H1 (cell line): ENCODE results near the gene MPV17.

Experiments used
- BACH1 ChIP-seq: IDR thresholded peaks from 2 replicates; pipeline ENCODE4 v1.6.1; 2012; ENCODE audit warnings: low read length, improper control_type of control experiment
- CEBPB ChIP-seq: IDR thresholded peaks from 2 replicates; pipeline ENCODE4 v1.6.1; 2012; ENCODE audit warnings: low read depth, low read length
- CREB1 ChIP-seq: IDR thresholded peaks from 2 replicates; pipeline ENCODE4 v1.6.1; 2012; ENCODE audit warnings: inconsistent platforms
- CTCF ChIP-seq, 3 experiments: IDR thresholded peaks; 1 replicate in 2 of 3; 2 replicates in 1 of 3; pipeline versions ENCODE4 v1.5.1 to v1.6.1; 2011; ENCODE audit warnings: low read length in 3 of 3, mild to moderate bottlenecking in 3 of 3, inconsistent platforms in 2 of 3, low read depth in 1 of 3, moderate library complexity in 1 of 3; ENCODE audit not compliant: insufficient read depth in 1 of 3; ENCODE audit errors: control extremely low read depth in 1 of 3
- EP300 ChIP-seq, 2 experiments: IDR thresholded peaks; 1 replicate in 1 of 2; 2 replicates in 1 of 2; pipeline ENCODE4 v1.6.1; 2011 to 2012; ENCODE audit warnings: low read depth in 2 of 2, low read length in 2 of 2, mild to moderate bottlenecking in 2 of 2, borderline replicate concordance in 1 of 2, inconsistent platforms in 1 of 2, moderate library complexity in 1 of 2
- EZH2 ChIP-seq: fragments of 200-600 bp; sonication (generic); IDR thresholded peaks from 2 replicates; pipeline ENCODE4 v1.7.1; 2012; ENCODE audit warnings: low read depth, mild to moderate bottlenecking, moderate library complexity, low read length, inconsistent platforms; ENCODE audit not compliant: severe bottlenecking
- NRF1 ChIP-seq: IDR thresholded peaks from 2 replicates; pipeline ENCODE4 v1.6.1; 2011; ENCODE audit warnings: mild to moderate bottlenecking, low read depth, low read length, improper control_type of control experiment
- POLR2AphosphoS5 ChIP-seq: IDR thresholded peaks from 2 replicates; pipeline ENCODE4 v1.6.1; 2011; ENCODE audit warnings: low read depth, low read length
- RAD21 ChIP-seq, 2 experiments: IDR thresholded peaks in 1 of 2; conservative IDR thresholded peaks in 1 of 2; 2 replicates each; pipeline ENCODE4 v1.6.1; 2011; ENCODE audit warnings: low read depth in 2 of 2, low read length in 2 of 2, improper control_type of control experiment in 1 of 2, inconsistent platforms in 1 of 2, mild to moderate bottlenecking in 1 of 2, moderate library complexity in 1 of 2
- RNF2 ChIP-seq: fragments of 200-900, 300-1000 bp; sonication (generic); IDR thresholded peaks from 2 replicates; pipeline ENCODE4 v1.7.1; 2016; ENCODE audit warnings: borderline replicate concordance, low read depth, mild to moderate bottlenecking, antibody characterized with exemption, low read length; ENCODE audit not compliant: poor library complexity, severe bottlenecking; ENCODE audit errors: missing control alignments
- TAF1 ChIP-seq: IDR thresholded peaks from 2 replicates; pipeline ENCODE4 v1.6.1; 2011; ENCODE audit warnings: mild to moderate bottlenecking, low read depth, low read length
- YY1 ChIP-seq: IDR thresholded peaks from 2 replicates; pipeline ENCODE4 v1.6.1; 2011; ENCODE audit warnings: low read depth, mild to moderate bottlenecking, low read length

DNA sequence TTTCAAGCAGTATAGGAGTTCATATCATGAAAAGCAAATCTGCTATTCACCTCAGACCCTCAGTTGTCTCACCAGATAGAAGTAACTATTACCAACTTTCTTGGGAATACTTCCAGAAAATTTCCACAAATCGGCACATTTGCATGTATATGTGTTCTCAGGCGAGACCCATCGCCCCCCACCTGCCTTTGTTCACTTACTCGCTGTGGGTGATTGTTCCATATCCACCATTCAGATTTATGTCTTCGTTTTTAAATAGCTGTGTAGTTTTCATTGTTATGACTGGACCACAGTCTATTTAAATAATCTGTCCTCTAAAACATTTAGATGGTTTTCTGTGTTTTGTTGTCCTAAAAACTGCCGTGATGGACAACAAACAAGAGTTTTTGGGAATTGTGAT, 37.4 kb downstream of the MPV17 start:
- TF ChIP-seq CEBPB (no peak), YY1 (no peak), EZH2 (no peak), CTCF (IDR thresholded peaks at IDR 0.05; ENCODE audit: control extremely low read depth in 1 of 3, insufficient read depth in 1 of 3, low read depth in 1 of 3, low read length in 3 of 3) (no peak), CREB1 (no peak), TAF1 (no peak), RNF2 (no peak), BACH1 (no peak), RAD21 (IDR thresholded peaks at IDR 0.05 in 1 of 2, conservative IDR thresholded peaks at IDR 0.05 in 1 of 2; ENCODE audit: low read depth in 2 of 2, low read length in 2 of 2) (no peak), EP300 (IDR thresholded peaks at IDR 0.05; ENCODE audit: borderline replicate concordance in 1 of 2, low read depth in 2 of 2, low read length in 2 of 2) (no peak), POLR2AphosphoS5 (no peak), NRF1 (no peak)
